Head of caudate nucleus (tissue), 42 donors: Measurements from ENCODE around the gene TTLL3.
"Not testable (repeated sequence)": the region's sequence is repeated elsewhere in the genome, so short reads cannot be mapped to it uniquely, and the experiment has no call there.

Source experiments
- DNase-seq, 42 donors: peaks; one replicate each; pipeline versions ENCODE4 v3.0.0 to v3.0.0-alpha.2; 2020 to 2021; ENCODE audit warnings: mixed read lengths in 7 of 42
- intact Hi-C: fragments of 100-400 bp; cut with DNase I; formaldehyde crosslinking; loops from one replicate; pipeline ENCODE4 v1.15.0; 2022

The TTLL3 gene

DNA sequence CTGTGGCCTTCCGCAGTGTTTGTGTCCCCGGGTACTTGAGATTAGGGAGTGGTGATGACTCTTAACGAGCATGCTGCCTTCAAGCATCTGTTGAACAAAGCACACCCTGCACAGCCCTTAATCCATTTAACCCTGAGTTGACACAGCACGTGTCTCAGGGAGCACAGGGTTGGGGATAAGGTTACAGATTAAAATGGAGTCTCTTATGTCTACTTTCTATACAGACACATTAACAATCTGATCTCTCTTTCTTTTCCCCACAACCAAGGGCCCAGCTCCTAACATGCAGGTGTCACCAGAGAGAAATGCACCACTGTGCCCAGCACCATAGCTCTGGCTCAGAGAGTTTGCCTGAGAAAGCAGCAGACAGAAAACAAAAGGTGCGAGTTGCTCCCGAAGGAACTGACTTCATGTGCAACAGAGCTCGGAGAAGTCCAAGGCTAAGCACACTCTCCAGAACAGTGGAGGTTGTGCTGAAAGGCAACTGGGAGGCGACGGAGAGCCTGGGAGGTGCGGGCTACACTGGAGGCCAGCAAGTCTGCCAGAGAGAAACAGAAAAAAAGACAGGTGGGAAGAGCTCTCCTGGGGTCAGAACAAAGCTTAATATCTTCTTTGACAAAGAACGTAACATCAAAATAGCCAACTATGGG is 44.4 kb downstream of the TTLL3 start:
- DNase-seq, intact Hi-C loops: not testable (repeated sequence)

DNA sequence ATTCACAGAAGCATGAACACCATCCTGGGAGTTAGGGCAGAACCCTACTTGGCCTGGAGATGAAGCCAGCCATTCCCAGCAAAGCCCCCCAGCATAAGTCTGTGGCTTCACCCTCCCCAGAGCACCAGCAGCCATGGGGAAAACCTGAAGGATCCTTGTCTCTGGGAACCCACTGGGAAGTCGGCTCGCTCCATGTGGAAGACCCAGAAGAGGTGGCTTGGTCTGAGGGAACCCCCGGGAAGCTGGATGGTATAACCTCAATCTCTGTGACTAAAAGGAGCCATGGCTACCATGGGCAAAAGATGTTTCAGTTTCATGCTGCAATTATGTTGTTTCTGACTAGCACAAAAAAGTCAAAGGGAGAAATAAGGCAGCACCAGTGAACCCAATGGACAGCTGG is 45.5 kb downstream of the TTLL3 start:
- intact Hi-C loops = no loop called here
- no peak for DNase-seq

DNA sequence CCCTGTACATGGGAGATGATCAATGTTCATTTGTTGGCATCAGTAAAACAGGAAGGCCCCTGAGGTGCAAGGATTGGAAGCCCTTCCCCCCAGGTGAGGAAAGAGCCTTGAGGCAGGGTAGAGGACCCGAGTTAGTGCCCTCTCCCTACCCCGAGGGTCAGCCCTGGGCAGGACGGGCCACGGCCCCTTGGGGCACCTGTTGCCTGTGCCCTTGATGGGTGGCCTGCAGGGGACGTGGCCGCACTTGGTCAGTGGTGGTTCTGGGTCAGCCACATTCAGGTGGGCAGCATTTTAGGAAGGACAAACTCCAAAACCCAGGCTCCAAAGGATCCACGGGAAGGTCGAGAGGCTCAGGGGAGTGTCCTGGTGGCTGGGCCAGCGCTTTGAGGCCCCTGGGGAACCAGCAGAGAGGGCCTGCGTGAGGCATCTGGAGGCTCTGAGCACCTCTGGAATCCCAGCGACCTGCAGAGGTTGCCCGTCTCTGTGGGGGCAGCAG is 49.5 kb downstream of the TTLL3 start:
- intact Hi-C loops = no loop called here
- DNase-seq = no peak

DNA sequence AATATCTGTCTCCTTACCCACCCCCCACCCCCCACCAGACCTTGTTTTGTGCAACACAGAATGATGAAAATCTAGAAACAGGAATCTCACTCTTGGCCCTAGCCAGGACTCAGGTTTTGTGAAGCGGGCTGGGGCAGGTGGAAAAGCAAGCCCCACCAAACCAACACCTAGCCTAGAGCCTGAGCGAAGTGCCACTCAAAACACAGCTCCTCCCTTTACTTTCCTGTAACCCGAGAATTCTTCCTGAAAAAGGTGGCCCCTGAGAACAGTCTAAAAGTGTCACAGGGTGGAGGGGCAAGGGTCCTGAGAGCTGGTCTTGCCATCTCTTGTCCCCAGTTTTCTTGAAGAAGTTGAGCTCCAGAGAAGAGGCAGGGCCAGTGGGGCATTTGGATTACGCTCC is 51.1 kb downstream of the TTLL3 start:
- intact Hi-C loops = no loop called here
- DNase-seq = no peak

DNA sequence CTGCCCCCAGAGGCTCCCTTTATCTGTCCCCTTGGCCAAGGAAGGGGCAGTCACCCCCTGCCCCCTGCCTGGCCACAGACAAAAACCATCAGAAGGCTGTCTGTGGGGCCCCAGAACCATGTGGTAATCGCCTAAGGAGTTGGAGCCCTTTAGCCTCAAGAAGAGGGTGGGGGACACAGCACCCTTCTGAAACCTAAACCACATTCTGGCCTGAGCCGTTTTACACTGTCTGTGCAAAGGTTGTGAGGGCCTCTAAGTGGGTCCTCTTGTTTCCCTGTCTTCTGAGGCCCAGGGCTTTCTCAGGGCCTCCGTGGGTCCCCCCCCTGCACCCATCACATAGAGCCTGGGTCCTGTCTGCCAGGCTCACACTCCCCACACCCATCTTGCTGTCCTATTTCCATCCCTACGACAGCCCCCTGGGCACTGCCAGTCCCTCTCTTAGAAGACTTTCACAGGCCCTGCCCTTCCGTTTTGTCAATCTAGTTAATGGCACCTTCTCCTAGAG is 51.6 kb downstream of the TTLL3 start:
- intact Hi-C loops = no loop called here
- DNase-seq = no peak

DNA sequence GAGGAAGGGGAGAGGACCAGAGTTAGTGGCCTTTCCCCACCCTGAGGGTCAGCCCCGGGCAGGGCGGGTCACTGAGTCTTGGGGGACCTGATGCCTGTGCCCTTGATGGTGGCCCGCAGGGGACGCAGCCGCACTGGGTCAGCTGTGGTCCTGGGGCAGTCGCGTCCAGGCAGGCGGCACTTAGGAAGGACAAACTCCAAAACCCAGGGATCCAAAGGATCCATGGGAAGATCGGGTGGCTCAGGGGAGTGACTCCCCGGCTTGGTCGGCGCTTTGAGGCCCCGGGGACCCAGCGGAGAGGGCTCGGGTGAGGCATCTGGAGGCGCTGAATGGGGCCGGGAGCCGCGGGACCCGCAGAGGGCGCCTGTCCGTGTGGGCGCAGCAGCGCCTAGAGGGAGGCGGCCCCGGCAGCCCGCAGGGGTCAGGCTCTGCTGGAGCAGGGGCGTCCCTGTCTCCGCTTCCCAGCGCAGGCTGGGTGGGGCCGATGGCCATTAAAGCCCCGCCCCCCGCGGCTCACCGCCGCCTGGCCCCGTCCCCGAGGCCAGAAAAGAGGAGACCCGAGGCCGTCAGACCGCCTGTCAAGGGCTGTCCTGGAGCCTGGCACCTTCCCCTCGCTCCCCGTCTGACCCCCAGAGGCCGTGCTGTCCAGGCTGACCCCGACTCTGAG is 52.5 kb downstream of the TTLL3 start:
- peak in 12 of 42 donors; percentile 12 to 48 (median 24) for DNase-seq
- intact Hi-C loops = no loop called here

DNA sequence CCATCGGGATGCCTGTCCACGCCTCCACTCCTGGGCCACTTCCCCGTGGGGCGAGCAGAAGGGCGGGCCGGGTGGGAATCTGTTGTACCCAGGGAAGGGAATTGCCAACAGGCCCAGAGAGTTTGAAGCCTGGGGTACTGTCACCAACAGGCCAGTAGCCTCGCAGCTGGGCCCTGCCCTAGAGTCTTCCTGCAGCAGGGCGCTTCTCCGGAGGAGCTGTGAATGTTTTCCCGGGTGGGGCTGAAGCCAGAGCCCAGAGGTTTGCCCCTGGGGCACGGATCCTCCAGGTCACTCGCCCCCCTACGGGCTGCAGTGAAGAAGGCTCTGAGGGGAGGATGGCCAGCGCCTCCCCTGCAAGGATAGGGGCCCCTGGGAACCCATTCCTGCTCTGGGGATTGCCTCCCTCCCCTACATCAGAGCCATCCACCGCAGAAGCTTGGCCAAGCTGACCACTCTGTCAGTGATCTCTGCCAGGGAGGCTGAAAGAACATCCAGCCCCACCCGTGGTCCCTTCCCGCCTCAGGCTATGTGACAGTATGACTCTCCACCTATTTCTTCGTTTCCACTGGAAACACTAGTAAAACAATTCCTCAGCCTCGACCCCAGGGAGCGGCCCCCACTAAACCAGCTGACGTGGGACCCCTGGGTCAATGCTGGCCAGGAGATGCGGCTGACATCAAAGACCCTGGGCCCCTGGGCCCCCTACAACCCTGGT is 53.2 kb downstream of the TTLL3 start:
- DNase-seq = no peak
- intact Hi-C loops = no loop called here

DNA sequence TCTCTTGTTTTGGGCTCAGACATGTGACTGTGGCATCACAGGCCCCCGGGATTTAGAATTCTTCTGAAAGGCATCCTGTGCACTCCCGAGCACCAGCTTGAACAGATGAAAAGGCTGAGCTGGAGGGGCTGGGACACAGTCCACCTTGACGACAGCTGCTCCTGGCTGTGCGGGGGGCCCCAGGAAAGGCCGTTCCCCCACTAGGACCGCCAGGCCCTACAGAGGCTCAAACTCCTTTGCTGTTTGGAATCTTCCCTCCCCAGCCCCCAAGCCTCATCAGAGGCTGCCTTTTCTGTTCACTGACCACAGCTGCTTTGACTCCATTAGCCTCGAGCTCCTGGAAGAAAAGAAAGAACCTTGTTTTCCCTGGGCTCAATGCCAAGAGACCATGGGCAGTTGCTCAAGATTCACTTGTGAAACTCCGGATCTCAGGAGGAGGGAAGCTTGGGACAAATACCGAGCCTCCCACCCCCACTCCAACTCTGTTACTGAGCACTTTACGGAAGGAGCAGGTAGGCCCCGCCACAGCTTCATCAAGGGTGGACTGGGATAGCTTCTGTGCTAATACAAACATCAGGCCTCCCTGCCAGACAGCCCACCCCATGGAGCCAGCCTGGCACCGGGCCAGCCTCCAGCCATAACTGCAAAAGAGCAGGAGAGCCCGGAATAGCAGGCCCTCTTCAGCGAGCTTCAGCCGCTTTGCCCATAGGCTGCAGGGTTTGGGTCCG is 54.3 kb downstream of the TTLL3 start:
- DNase-seq = peak; percentile 12 to 81 (median 56)
- intact Hi-C loops = no loop called here

DNA sequence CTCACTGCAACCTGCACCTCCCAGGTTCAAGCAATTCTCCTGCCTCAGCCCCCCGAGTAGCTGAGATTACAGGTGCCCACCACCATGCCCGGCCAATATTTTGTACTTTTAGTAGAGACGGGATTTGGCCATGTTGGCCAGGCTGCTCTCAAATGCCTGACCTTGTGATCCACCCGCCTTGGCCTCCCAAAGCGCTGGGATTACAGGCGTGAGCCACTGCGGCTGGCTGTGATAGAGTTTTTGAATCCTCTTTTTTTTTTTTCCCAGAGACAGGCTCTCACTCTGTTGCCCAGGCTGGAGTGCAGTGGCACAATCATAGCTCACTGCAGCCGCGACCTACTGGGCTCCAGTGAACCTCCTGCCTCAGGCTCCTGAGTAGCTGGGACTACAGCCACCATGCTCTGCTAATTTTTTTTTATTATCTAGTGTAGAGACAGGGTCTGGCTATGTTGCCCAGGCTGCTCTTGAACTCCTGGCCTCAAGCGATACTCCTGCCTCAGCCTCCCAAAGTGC is 55.1 kb downstream of the TTLL3 start:
- intact Hi-C loops, DNase-seq: not testable (repeated sequence)

DNA sequence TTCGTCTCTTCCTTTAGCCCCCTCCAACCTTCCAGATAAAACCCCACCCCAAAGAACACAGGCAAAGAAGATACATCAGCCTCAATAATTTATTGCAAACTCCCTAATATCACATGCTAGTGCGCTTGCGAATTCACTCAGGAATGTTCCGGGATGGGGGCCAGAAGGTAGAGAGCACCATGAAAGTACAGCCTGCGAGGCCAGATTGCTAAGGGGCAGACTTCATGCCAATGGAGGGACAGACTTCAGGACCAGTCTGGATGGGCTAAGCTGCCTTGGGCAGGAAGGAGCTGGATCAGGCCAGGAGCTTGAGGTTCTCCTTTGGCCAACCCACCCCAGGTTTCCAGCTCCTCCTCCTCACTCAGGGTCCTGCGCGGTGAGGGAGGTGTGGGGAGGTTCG is 56.6 kb downstream of the TTLL3 start:
- no peak for DNase-seq
- intact Hi-C loops = no loop called here

DNA sequence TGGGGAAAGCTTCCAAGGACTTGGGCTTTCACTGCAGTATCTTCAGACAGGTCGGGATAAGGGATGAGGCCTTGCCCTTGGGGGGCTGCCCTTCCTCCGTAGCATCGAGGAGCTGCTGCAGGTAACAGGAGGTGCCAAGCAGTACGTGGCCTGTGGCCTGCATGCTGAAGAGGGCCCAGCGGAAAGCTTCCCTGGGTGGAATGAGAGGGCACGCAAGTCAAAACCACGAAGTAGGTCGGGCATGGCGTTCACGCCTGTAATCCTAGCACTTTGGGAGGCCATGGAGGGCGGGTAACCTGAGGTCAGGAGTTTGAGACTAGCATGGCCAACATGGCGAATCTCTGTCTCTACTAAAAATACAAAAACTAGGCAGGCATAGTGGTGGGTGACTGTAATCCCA is 57.0 kb downstream of the TTLL3 start:
- no peak for DNase-seq
- intact Hi-C loops = no loop called here

DNA sequence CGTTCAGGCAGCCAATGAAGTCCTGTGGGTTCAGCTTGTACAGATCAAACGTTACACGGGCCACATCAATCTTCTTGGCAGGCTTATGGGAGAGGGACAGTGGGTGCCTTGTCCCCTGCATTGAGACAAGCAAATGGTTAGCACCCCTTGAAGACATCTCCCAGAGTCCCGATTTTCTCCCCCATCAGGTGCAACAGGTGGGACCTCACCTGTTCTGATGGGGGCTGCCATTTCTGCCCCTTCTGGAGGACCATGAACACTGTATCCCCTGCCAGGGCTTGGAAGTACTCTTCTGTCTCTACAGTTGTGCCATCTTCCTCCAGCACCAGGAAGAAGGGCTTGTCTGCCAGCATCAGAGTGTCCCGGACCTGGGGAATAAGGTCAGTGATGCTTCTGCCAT is 59.9 kb downstream of the TTLL3 start:
- no peak for DNase-seq
- intact Hi-C loops = no loop called here

DNA sequence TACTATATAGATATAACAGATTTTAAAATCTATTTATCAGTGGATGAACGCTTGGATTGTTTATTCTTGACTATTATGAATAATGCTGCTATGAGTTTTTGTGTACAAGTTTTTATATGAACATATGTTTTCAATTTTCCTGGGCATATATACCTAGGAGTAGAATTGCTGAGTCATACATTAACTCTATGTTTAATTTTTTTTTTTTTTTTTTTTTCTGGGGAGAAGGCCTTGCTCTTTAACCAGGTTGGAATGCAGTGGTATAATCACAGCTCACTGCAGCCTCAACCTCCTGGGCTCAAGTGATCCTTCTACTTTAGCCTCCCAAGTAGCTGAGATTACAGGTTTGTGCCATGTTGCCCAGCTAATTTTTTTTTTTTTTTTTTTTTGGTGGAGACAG is 60.9 kb downstream of the TTLL3 start:
- DNase-seq = no peak
- intact Hi-C loops = no loop called here

DNA sequence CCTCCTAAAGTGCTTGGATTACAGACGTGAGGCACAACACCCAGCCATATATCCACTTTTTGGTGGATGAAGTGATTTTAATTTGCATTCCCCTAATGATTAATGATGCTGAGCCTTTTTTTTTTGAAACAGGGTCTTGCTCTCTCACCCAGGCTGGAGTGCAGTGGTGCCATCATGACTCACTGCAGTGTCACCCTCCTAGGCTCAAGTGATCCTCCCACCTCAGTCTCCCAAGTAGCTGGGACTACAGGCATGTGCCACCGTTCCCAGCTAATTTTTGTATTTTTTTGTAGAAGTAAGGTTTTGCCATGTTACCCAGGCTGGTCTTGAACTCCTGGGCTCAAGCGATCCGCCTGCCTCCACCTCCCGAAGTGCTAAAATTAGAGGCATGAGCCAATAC is 62.0 kb downstream of the TTLL3 start:
- intact Hi-C loops, DNase-seq: not testable (repeated sequence)

DNA sequence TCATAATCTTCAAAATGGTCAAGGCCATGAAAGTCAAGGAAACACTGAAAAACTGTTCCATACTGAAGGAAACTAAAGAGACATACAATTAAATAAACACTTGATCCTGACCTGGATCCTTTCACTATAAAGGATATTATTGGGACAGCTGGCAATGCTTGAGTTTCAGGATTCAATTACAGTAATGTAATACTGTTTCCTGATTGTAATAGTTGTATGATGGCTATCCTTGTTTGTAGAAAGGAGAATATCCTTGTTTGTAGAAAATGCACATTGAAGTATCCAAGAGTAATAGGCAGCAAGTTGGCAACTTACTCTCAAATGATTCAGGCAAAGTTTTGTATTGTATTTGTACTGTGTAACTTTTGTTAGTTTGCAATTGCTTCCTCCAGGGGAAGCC is 65.4 kb downstream of the TTLL3 start:
- DNase-seq = no peak
- intact Hi-C loops = no loop called here

DNA sequence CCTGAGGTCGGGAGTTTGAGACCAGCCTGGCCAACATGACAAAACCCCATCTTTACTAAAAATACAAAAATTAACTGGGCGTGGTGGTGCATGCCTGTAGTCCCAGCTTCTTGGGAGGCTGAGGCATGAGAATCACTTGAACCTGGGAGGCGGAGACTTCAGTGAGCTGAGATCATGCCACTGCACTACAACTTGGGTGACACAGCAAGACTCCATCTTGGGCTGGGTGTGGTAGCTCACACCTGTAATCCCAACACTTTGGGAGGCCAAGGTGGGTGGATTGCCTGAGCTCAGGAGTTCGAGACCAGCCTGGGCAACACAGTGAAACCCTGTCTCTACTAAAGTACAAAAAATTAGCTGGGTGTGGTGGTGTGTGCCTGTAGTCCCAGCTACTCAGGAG is 66.2 kb downstream of the TTLL3 start:
- DNase-seq, intact Hi-C loops: not testable (repeated sequence)

DNA sequence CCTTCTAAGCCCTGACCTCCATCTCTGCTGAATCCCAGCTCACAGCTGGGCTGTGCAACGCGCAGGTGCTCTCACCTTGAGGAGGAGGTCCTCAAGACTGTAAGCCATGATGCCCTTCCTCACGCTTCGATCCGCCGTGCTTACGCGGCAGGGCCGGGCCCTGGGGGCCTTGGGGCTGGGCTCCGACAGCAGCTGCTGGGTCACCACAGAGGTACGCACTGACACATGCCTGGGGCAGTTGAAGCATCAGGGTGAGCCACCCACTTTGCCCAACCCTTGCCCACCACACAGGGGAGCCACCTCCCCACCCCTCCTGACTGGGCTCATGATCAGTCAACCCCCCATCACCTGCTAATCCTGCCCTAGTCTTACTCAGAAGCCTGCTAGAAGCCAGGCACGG is 66.9 kb downstream of the TTLL3 start:
- no peak for DNase-seq
- intact Hi-C loops = no loop called here

DNA sequence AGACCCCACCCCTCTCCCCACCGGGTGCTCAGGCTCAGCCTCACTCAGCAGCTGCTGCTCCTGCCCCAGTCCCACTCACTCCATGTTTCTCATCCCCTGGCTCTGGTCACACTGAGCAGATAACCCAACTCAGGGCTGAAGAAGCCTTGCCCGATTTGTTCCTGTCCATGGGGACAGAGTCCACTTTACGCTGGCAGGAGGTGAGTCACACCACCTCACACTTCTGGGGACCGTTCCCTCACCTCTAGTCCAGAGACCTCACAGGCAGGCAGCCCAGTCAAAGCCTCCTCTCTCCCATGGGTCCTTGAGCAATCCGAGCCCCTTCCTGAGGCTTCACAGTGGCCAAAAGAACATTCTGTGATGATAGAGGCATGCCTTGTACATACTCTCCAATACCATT is 68.6 kb downstream of the TTLL3 start:
- DNase-seq = no peak
- intact Hi-C loops = no loop called here

DNA sequence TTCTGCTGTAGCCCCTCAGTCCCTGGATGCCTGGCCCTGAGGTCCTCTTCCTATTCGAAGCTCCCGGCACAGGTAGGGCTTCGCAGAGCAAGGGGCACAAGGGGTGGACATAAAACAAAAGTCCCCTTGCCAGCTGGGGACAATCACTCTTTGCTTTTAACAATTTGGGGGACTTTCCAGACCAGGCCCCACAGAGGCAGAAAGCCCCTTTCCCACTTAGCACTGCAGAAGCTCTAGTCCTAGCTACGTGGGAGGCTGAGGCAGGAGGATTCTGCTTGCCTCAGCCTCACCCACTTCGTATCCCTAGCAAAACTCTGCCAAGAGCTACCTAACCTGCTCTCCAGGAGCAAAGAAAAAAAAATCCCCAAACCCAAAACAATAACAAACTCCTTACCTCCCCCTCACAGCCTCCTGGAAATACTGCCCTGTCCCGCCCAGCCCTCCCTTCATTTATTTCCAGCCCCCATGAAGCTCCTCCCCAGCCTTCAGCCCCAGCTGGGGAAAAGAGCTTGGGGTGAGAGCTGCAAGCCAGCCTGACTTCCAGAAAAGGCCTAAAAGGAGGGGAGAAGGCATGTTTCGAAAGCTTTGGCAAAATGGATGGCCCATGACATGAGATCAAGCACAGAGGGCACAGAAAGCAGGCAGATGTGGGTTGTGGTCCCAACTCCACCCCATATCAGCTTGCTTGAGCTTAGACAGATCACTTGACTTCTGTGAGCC is 69.9 kb downstream of the TTLL3 start, which contains the start of gene CIDEC:
Gene CIDEC, minus strand, starts transcription at position 424 of the 720 bp plus-strand sequence. CDS start 1,767 bp downstream, outside the sequence.
- no peak for DNase-seq
- intact Hi-C loops = no loop called here
